Osteocyte (in vitro differentiated cells): ENCODE data around the gene TCN2. TPM values are rescaled to one million over a fixed set of nuclear protein-coding genes. Genes with fewer than 3 reads are reported as not detected.

ENCODE experiments used
- DNase-seq: peaks from one replicate; pipeline ENCODE4 v3.0.0; 2021; ENCODE audit warnings: mixed read lengths; ENCODE audit not compliant: unreplicated experiment; ENCODE audit errors: extremely low spot score
- H3K27ac Mint-ChIP-seq: one replicate; pipeline ENCODE4 v1.8.0; 2021; ENCODE audit warnings: mild to moderate bottlenecking, mixed read lengths; ENCODE audit not compliant: unreplicated experiment
- H3K27me3 Mint-ChIP-seq: one replicate; pipeline ENCODE4 v1.8.0; 2021; ENCODE audit warnings: mixed read lengths; ENCODE audit not compliant: unreplicated experiment
- H3K36me3 Mint-ChIP-seq: one replicate; pipeline ENCODE4 v1.8.0; 2021; ENCODE audit warnings: mixed read lengths; ENCODE audit not compliant: unreplicated experiment
- H3K4me1 Mint-ChIP-seq: one replicate; pipeline ENCODE4 v1.8.0; 2021; ENCODE audit warnings: mixed read lengths; ENCODE audit not compliant: unreplicated experiment
- H3K4me3 Mint-ChIP-seq: one replicate; pipeline ENCODE4 v1.8.0; 2021; ENCODE audit warnings: mild to moderate bottlenecking, moderate library complexity, mixed read lengths; ENCODE audit not compliant: unreplicated experiment
- H3K9me3 Mint-ChIP-seq: one replicate; pipeline ENCODE4 v1.8.0; 2021; ENCODE audit warnings: mixed read lengths; ENCODE audit not compliant: unreplicated experiment
- CTCF ChIP-seq: fragments of 200-600 bp; sonication (generic); IDR thresholded peaks from 2 replicates; pipeline ENCODE4 v1.5.0; 2021; ENCODE audit warnings: antibody characterized with exemption, mild to moderate bottlenecking, moderate library complexity
- total RNA-seq: library from RNA; stranded (reverse); gene quantifications from 2 replicates; pipeline ENCODE4 v1.2.1, GENCODE V29; 2021

The TCN2 gene
- total RNA-seq, 1 donor from 2014 or later = 57.7 TPM

GRCh38 chr22:30643055-30643875 lies 36.3 kb downstream of the TCN2 start:
- Mint-ChIP-seq H3K4me1 (peaks cover 5% of the 10 kb centered on the region), H3K4me3 (no peak overlapping the region), H3K27ac (peak overlapping the region; percentile 47), H3K9me3 (no peaks in the 10 kb centered on the region), H3K36me3 (peaks cover 8% of the 10 kb centered on the region), H3K27me3 (no peaks in the 10 kb centered on the region)
- DNase-seq = no peak
- TF ChIP-seq CTCF = no peak

GRCh38 chr22:30646518-30647160 lies 39.7 kb downstream of the TCN2 start:
- no peak overlapping the region for H3K4me3 Mint-ChIP-seq
- peaks cover 5% of the 10 kb centered on the region for H3K36me3 Mint-ChIP-seq
- no peaks in the 10 kb centered on the region for H3K9me3 Mint-ChIP-seq
- H3K27me3 Mint-ChIP-seq = no peaks in the 10 kb centered on the region
- DNase-seq = no peak
- H3K4me1 Mint-ChIP-seq = peaks cover 10% of the 10 kb centered on the region
- no peak for TF ChIP-seq CTCF
- H3K27ac Mint-ChIP-seq = no peak overlapping the region

GRCh38 chr22:30647536-30647935 lies 40.6 kb downstream of the TCN2 start:
- TF ChIP-seq CTCF = no peak
- DNase-seq = no peak
- Mint-ChIP-seq H3K4me3 (no peak overlapping the region), H3K9me3 (no peaks in the 10 kb centered on the region), H3K4me1 (peaks cover 10% of the 10 kb centered on the region), H3K27ac (no peak overlapping the region), H3K36me3 (peaks cover 5% of the 10 kb centered on the region), H3K27me3 (no peaks in the 10 kb centered on the region)

- H3K27me3 Mint-ChIP-seq = no peaks in the 10 kb centered on the region
These were observed 41.9 kb downstream of the TCN2 start for GRCh38 chr22:30648825-30649224.

More at GRCh38 chr22:30648825-30649224, 41.9 kb downstream of the TCN2 start:
- Mint-ChIP-seq H3K27ac (no peak overlapping the region), H3K4me1 (peaks cover 5% of the 10 kb centered on the region), H3K9me3 (no peaks in the 10 kb centered on the region), H3K36me3 (peaks cover 5% of the 10 kb centered on the region), H3K4me3 (no peak overlapping the region)
- DNase-seq = no peak
- TF ChIP-seq CTCF = no peak
